Measurements from ENCODE around the gene NGB. TPM values are rescaled to one million over a fixed set of nuclear protein-coding genes. Genes with fewer than 3 reads are reported as not detected.

Gene NGB
- total RNA-seq, 2 experiments from 2014 or later = not detected

- CTCF ChIA-PET = no interaction called here
- intact Hi-C loops (cut with micrococcal nuclease) = no loop called here
- Mint-ChIP-seq H3K4me3 (no peak overlapping the region), H3K9me3 (no peaks in the 10 kb centered on the region), H3K36me3 (ENCODE audit: low read depth) (peaks cover 2% of the 10 kb centered on the region), H3K27me3 (peaks cover 2% of the 10 kb centered on the region), H3K27ac (no peak overlapping the region), H3K4me1 (ENCODE audit: low read depth) (no peaks in the 10 kb centered on the region)
- POLR2A ChIA-PET = no interaction called here
- DNase-seq = no peak
- no peak for TF ChIP-seq CTCF (IDR thresholded peaks at IDR 0.05)
- no peak for ATAC-seq
Measured at GRCh38 chr14:77276959-77277358, 6.0 kb upstream of the NGB start.

GRCh38 chr14:77276295-77276935, 5.4 kb upstream of the NGB start:
- POLR2A ChIA-PET = no interaction called here
- H3K27me3 Mint-ChIP-seq = peaks cover 4% of the 10 kb centered on the region
- TF ChIP-seq CTCF (IDR thresholded peaks at IDR 0.05) = no peak

GRCh38 chr14:77275601-77276017, 4.6 kb upstream of the NGB start:
- no peak for ATAC-seq
- Mint-ChIP-seq H3K27me3 (peaks cover 7% of the 10 kb centered on the region), H3K4me3 (no peak overlapping the region), H3K27ac (no peak overlapping the region), H3K4me1 (ENCODE audit: low read depth) (no peaks in the 10 kb centered on the region), H3K9me3 (no peaks in the 10 kb centered on the region), H3K36me3 (ENCODE audit: low read depth) (peaks cover 2% of the 10 kb centered on the region)
- TF ChIP-seq CTCF (IDR thresholded peaks at IDR 0.05) = no peak
- POLR2A ChIA-PET = no interaction called here
- CTCF ChIA-PET = interaction anchor here (1.2 kb wide), 1 partner anchor 25 kb away, joined by 3 read pairs; no protein-coding TSS in a partner anchor
- DNase-seq = no peak
- intact Hi-C loops (cut with micrococcal nuclease) = no loop called here

More at GRCh38 chr14:77276295-77276935, 5.4 kb upstream of the NGB start:
- H3K9me3 Mint-ChIP-seq = no peaks in the 10 kb centered on the region
- H3K27ac Mint-ChIP-seq = no peak overlapping the region
- DNase-seq (no peak), ATAC-seq (no peak)
- H3K4me1 Mint-ChIP-seq (ENCODE audit: low read depth) = no peaks in the 10 kb centered on the region
- CTCF ChIA-PET = interaction anchor here (1.2 kb wide), 1 partner anchor 24 kb away, joined by 3 read pairs; no protein-coding TSS in a partner anchor
- H3K4me3 Mint-ChIP-seq = no peak overlapping the region
- intact Hi-C loops (cut with micrococcal nuclease) = no loop called here
- peaks cover 2% of the 10 kb centered on the region for H3K36me3 Mint-ChIP-seq (ENCODE audit: low read depth)

GRCh38 chr14:77275041-77275580, 4.1 kb upstream of the NGB start:
- no peaks in the 10 kb centered on the region for H3K4me1 Mint-ChIP-seq (ENCODE audit: low read depth)
- DNase-seq (no peak), ATAC-seq (no peak)
- no peak overlapping the region for H3K4me3 Mint-ChIP-seq
- no peak for TF ChIP-seq CTCF (IDR thresholded peaks at IDR 0.05)
- peaks cover 2% of the 10 kb centered on the region for H3K36me3 Mint-ChIP-seq (ENCODE audit: low read depth)
- H3K27ac Mint-ChIP-seq = no peak overlapping the region
- no peaks in the 10 kb centered on the region for H3K9me3 Mint-ChIP-seq
- H3K27me3 Mint-ChIP-seq = peaks cover 10% of the 10 kb centered on the region
- CTCF ChIA-PET = interaction anchor here (1.2 kb wide), 1 partner anchor 25 kb away, joined by 3 read pairs; no protein-coding TSS in a partner anchor
- POLR2A ChIA-PET = no interaction called here
- intact Hi-C loops (cut with micrococcal nuclease) = no loop called here

GRCh38 chr14:77273796-77274195, 2.8 kb upstream of the NGB start:
- Mint-ChIP-seq H3K9me3 (no peaks in the 10 kb centered on the region), H3K27me3 (peaks cover 18% of the 10 kb centered on the region), H3K36me3 (ENCODE audit: low read depth) (peaks cover 2% of the 10 kb centered on the region), H3K4me3 (no peak overlapping the region), H3K27ac (no peak overlapping the region), H3K4me1 (ENCODE audit: low read depth) (no peaks in the 10 kb centered on the region)
- CTCF ChIA-PET = no interaction called here
- POLR2A ChIA-PET = no interaction called here
- intact Hi-C loops (cut with micrococcal nuclease) = no loop called here
- TF ChIP-seq CTCF (IDR thresholded peaks at IDR 0.05) = no peak
- DNase-seq = no peak
- no peak for ATAC-seq

Data from activated CD8-positive, alpha-beta T cell treated with anti-CD3 and anti-CD28 coated beads for 36 hours (primary cell).